SH-SY5Y (cell line): ENCODE measurements around the gene PGAP3.

Experiments used
- GATA2 ChIP-seq: IDR thresholded peaks from 2 replicates; pipeline ENCODE4 v1.6.1; 2011; ENCODE audit warnings: mild to moderate bottlenecking, low read depth, low read length
- GATA3 ChIP-seq: IDR thresholded peaks from 2 replicates; pipeline ENCODE4 v1.6.1; 2011; ENCODE audit warnings: low read depth, mild to moderate bottlenecking, low read length, moderate library complexity

DNA sequence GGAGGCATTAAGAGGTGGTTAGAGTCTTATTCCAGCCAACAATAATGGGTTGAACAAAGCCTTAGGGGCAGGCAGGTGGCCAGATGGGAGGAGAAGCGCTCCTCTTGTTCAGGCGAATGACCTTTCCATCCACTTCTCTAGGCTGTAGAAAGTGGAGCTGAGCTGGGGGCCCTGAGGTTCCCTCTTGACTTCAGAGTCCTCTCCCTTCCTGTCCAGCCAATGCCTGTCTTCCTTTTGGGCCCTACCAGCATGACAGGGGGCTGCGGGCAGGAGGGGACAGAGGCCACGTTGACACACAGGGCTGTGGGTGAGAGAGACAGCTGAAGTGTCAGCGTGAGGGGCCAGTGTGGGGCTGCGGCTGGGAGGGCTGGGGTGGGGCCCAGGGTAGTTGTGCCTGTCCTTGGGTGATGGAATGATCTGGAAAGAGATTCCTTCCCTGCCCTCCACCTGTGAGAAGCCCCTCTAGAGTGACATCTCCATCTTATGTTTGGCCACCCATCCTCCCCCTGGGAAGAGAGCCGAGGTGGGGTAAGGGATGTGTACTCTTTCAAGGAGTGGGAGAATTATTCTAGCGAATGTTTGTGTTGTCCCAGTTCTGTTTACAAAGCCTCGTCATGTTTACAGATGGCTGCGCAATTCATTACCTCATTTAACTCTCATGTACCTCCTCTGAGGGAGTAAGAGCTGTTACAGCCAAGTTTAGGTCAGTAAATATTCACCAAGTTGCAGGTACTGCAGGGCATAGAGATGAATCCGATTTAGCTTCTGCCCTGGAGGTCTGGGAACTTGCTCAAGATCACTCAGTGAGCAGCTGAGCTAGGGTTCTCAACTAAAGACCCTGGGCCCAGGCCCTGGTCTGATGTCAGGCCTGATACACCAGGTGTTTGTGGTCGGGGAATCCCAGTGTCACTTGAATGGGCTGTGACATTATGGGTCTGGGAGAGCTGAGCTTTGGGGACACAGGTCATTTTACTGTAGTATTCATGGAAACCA, 15.3 kb upstream of the PGAP3 start:
- no peak for TF ChIP-seq GATA3
- no peak for TF ChIP-seq GATA2
